ENCODE measurements around the gene ADM2.

The ADM2 gene

DNA sequence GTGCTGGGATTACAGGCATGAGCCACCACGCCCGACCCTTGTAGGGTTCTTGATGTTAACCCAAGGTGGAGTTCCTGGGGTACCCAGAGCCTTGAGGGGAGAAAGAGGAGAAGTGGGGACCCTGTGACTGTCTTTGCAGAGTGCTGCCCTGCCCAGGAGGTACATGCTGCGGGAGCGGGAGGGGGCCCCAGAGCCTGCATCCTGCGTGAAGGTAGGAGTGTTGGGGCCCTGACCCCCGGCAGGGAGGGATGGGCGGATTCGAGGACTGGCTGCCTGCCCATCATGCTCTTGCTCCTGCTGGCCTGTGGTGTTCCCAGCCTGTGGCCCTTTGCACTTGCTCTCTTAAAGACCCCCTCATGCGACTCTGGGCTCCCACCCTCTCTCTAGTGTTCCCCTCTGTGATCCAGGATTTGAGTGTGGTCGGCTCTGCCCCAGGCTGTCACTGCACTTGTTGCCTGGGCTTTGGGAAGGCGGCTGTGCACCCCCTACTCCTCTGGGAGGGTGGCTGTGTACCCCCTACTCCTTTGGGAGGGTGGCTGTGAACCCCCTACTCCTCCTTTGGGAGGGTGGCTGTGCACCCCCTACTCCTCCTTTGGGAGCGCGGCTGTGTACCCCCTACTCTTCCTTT lies 39.6 kb downstream of the ADM2 start:
- DNase-seq (ENCODE audit: low read depth): no peak
- TF ChIP-seq, protein P1, sequence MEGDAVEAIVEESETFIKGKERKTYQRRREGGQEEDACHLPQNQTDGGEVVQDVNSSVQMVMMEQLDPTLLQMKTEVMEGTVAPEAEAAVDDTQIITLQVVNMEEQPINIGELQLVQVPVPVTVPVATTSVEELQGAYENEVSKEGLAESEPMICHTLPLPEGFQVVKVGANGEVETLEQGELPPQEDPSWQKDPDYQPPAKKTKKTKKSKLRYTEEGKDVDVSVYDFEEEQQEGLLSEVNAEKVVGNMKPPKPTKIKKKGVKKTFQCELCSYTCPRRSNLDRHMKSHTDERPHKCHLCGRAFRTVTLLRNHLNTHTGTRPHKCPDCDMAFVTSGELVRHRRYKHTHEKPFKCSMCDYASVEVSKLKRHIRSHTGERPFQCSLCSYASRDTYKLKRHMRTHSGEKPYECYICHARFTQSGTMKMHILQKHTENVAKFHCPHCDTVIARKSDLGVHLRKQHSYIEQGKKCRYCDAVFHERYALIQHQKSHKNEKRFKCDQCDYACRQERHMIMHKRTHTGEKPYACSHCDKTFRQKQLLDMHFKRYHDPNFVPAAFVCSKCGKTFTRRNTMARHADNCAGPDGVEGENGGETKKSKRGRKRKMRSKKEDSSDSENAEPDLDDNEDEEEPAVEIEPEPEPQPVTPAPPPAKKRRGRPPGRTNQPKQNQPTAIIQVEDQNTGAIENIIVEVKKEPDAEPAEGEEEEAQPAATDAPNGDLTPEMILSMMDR (conservative IDR thresholded peaks at IDR 0.05; ENCODE audit: low read depth, low read length): no peak
- H3K4me3 ChIP-seq (ENCODE audit: low read length): no peak overlapping the region

DNA sequence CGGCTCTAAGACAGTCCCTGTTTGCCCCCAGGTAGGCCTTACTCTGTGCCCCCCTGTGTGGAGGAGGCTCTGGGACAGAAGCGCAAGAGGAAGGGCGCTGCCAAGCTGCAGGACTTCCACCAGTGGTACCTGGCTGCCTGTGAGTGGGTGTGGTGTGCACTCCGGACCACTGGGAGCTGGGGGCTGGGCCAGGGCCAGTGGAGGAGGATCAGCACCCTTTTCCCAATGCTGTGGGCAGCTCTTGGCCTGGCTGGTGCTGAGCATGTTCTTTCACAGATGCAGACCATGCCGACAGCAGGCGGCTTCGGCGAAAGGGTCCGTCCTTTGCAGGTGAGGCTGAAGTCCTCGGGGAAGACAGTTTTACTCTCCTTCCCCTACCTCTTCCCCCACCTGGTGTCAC lies 40.4 kb downstream of the ADM2 start:
- TF ChIP-seq, protein P1 (conservative IDR thresholded peaks at IDR 0.05; ENCODE audit: low read depth, low read length): no peak
- no peak for DNase-seq (ENCODE audit: low read depth)
- no peak overlapping the region for H3K4me3 ChIP-seq (ENCODE audit: low read length)

- no peak for DNase-seq (ENCODE audit: low read depth)
- H3K4me3 ChIP-seq (ENCODE audit: low read length): no peak overlapping the region
- TF ChIP-seq, protein P1 (conservative IDR thresholded peaks at IDR 0.05; ENCODE audit: low read depth, low read length): no peak
Observed at GRCh38 chr22:50522208-50522805, 41.0 kb downstream of the ADM2 start.

- no peak overlapping the region for H3K4me3 ChIP-seq (ENCODE audit: low read length)
- no peak for DNase-seq (ENCODE audit: low read depth)
- TF ChIP-seq, protein P1 (conservative IDR thresholded peaks at IDR 0.05; ENCODE audit: low read depth, low read length): no peak
Observed at GRCh38 chr22:50522806-50523438, 41.6 kb downstream of the ADM2 start.

DNA sequence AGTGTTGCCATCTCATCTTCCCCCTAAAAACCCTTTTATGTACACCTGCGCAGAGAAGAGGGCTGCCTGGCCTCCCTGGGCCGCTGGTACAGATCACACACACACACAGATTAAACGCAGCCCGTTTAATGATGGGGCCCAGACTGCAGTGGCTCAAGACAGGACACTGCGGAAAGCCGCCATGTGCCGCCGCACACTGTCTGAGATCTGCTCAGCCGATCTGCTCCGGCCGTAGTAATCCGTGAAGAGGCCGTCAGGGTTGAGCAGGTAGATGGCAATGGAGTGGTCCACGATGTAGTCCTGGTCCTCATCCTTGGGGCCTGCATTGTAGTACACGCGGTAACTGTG lies 42.1 kb downstream of the ADM2 start:
- no peak overlapping the region for H3K4me3 ChIP-seq (ENCODE audit: low read length)
- DNase-seq (ENCODE audit: low read depth): no peak
- TF ChIP-seq, protein P1 (conservative IDR thresholded peaks at IDR 0.05; ENCODE audit: low read depth, low read length): no peak

- TF ChIP-seq, protein P1 (conservative IDR thresholded peaks at IDR 0.05; ENCODE audit: low read depth, low read length): no peak
- H3K4me3 ChIP-seq (ENCODE audit: low read length): peak overlapping the region; percentile 63
- DNase-seq (ENCODE audit: low read depth): no peak
Observed at GRCh38 chr22:50523806-50524675, 42.7 kb downstream of the ADM2 start.

Measured in retinal pigment epithelial cell (primary cell).